ENCODE results near the gene BHLHE40.

DNA sequence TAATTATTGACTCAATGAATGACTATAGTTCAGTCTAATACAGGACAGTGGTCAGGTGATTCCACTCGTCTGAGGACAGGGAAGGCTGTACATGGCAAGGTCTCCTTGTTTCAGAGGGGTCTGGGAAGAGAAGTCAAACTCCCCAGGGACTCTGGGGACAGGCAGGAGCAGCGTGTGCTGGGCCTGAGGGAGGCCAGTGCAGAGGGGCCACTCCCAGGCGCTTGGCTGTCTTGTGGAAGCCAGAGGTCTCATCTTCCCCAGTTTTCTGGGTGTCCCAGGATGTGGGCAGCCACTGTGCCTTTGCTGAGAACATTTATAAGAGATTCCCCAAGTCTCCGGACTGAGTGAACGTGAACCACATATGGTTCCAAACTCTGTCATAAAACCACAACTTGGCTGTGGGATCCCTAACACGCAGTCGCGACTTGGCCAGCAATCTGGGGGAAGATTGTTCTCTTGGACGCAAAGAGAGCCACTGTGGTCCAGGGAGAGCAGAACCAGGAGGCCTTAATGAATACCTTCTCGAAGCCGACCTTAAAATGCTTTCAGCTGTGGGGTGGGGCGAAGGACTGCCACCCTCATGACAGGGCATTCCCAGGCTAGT lies 30.4 kb downstream of the BHLHE40 start:
- no peak for TF ChIP-seq EP300 (IDR thresholded peaks at IDR 0.05)
- no peak for TF ChIP-seq POLR2A (IDR thresholded peaks at IDR 0.05)
- TF ChIP-seq, protein P1, sequence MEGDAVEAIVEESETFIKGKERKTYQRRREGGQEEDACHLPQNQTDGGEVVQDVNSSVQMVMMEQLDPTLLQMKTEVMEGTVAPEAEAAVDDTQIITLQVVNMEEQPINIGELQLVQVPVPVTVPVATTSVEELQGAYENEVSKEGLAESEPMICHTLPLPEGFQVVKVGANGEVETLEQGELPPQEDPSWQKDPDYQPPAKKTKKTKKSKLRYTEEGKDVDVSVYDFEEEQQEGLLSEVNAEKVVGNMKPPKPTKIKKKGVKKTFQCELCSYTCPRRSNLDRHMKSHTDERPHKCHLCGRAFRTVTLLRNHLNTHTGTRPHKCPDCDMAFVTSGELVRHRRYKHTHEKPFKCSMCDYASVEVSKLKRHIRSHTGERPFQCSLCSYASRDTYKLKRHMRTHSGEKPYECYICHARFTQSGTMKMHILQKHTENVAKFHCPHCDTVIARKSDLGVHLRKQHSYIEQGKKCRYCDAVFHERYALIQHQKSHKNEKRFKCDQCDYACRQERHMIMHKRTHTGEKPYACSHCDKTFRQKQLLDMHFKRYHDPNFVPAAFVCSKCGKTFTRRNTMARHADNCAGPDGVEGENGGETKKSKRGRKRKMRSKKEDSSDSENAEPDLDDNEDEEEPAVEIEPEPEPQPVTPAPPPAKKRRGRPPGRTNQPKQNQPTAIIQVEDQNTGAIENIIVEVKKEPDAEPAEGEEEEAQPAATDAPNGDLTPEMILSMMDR (IDR thresholded peaks at IDR 0.05) = no peak
